Ramos (cell line): ENCODE results near the gene SACM1L.

Experiments
- in situ Hi-C: fragments of 300-500 bp; cut with MboI; formaldehyde crosslinking; loops from one replicate; pipeline ENCODE4 v1.14.3; 2022; ENCODE audit warnings: low sequenced_read_pairs; ENCODE audit not compliant: unreplicated experiment

Gene SACM1L

GRCh38 chr3:45760878-45761711, 71.9 kb downstream of the SACM1L start:
- in situ Hi-C loops: no loop called here

- in situ Hi-C loops: no loop called here
Measured at GRCh38 chr3:45761831-45762230, 72.6 kb downstream of the SACM1L start.

GRCh38 chr3:45762647-45763302, 73.6 kb downstream of the SACM1L start:
- in situ Hi-C loops: no loop called here

- in situ Hi-C loops: no loop called here
Measured at GRCh38 chr3:45763303-45763675, 74.1 kb downstream of the SACM1L start.

- in situ Hi-C loops: no loop called here
Measured at GRCh38 chr3:45765266-45765851, 76.2 kb downstream of the SACM1L start.

GRCh38 chr3:45765958-45766357, 76.8 kb downstream of the SACM1L start:
- in situ Hi-C loops: no loop called here

- in situ Hi-C loops: no loop called here
Measured at GRCh38 chr3:45771166-45771775, 82.1 kb downstream of the SACM1L start.

- in situ Hi-C loops: no loop called here
Measured at GRCh38 chr3:45771831-45772230, 82.6 kb downstream of the SACM1L start.

- in situ Hi-C loops: no loop called here
Measured at GRCh38 chr3:45772341-45773035, 83.3 kb downstream of the SACM1L start.

- in situ Hi-C loops: no loop called here
Measured at GRCh38 chr3:45773072-45773471, 83.9 kb downstream of the SACM1L start.

- in situ Hi-C loops: no loop called here
Measured at GRCh38 chr3:45773714-45774449, 84.7 kb downstream of the SACM1L start.

GRCh38 chr3:45774581-45775521, 85.7 kb downstream of the SACM1L start:
- in situ Hi-C loops: no loop called here

- in situ Hi-C loops: no loop called here
Measured at GRCh38 chr3:45775571-45776300, 86.5 kb downstream of the SACM1L start.

- in situ Hi-C loops: no loop called here
Measured at GRCh38 chr3:45776301-45776595, 87.1 kb downstream of the SACM1L start.

- in situ Hi-C loops: no loop called here
Measured at GRCh38 chr3:45776611-45777010, 87.4 kb downstream of the SACM1L start.

- in situ Hi-C loops: no loop called here
Measured at GRCh38 chr3:45777111-45777745, 88.0 kb downstream of the SACM1L start.

GRCh38 chr3:45777746-45778386, 88.7 kb downstream of the SACM1L start:
- in situ Hi-C loops: no loop called here
